ENCODE data around the gene INTS6. TPM values are rescaled to one million over a fixed set of nuclear protein-coding genes. Genes with fewer than 3 reads are reported as not detected.

The INTS6 gene, protein sequence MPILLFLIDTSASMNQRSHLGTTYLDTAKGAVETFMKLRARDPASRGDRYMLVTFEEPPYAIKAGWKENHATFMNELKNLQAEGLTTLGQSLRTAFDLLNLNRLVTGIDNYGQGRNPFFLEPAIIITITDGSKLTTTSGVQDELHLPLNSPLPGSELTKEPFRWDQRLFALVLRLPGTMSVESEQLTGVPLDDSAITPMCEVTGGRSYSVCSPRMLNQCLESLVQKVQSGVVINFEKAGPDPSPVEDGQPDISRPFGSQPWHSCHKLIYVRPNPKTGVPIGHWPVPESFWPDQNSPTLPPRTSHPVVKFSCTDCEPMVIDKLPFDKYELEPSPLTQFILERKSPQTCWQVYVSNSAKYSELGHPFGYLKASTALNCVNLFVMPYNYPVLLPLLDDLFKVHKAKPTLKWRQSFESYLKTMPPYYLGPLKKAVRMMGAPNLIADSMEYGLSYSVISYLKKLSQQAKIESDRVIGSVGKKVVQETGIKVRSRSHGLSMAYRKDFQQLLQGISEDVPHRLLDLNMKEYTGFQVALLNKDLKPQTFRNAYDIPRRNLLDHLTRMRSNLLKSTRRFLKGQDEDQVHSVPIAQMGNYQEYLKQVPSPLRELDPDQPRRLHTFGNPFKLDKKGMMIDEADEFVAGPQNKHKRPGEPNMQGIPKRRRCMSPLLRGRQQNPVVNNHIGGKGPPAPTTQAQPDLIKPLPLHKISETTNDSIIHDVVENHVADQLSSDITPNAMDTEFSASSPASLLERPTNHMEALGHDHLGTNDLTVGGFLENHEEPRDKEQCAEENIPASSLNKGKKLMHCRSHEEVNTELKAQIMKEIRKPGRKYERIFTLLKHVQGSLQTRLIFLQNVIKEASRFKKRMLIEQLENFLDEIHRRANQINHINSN
- total RNA-seq, result 100 to 1,000 TPM in 2 of 3 donors, 10 to 100 TPM in 1; 89.2 to 142 (median 110) TPM
- total RNA-seq (2013), result 94.6 TPM

DNA sequence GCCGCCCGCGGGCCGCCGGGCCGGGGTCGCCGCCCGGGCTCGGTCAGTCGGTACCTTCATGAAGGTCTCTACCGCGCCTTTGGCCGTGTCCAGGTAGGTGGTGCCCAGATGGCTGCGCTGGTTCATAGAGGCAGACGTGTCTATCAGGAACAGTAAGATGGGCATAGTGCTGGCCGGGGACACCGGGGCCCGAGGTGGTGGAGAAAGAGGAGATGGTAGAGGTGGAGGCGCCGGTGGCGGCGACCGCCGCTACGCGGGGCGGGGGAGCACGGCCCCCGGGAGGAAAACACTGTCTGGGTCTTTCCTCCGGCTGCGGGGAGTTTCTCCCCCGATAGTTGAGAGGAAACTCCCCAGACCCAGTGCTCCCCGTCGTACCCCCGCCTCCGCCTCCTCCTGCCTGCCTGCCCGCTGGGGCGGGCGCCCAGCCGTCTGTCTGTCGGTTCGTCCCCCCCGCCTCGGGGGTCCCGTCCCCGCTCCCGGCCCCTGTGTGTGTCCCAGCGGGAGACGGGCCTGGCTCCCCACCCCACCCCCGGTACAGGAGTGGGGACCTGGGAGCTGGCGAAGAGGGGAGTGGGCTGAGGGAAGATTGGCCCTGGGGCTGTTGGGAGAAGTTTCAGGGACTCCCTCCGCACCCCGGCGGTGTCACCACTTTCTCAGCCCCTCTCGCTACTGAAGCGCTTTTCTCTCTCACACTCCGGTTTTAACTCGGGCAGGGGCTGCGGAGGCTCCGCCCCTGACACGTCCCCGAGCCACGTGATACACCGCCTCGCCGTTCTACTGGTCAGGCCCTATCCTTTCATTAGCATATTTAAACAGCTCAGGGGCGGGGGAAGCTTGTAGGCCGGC is at the start of gene INTS6:
TSS of gene INTS6 (minus strand) at position 676 of the 846 bp plus-strand sequence. CDS start at position 165, 511 bp downstream.
- DNase-seq (peak; percentile 99), ATAC-seq (peak; percentile 78 to 94 (median 81))
- Histone ChIP-seq H3K4me1 (ENCODE audit: control insufficient read depth, insufficient read depth, low read length) (peaks cover 9% of the 10 kb centered on the region), H3K27ac (ENCODE audit: low read length) (peak within 1 kb of the TSS; percentile 96), H3K9me3 (ENCODE audit: control insufficient read depth, insufficient read depth, low read length) (no peaks in the 10 kb centered on the region), H3K36me3 (ENCODE audit: control insufficient read depth, insufficient read depth, low read length) (peaks cover 24% of the 10 kb centered on the region), H3K4me3 (ENCODE audit: low read length) (peak within 1 kb of the TSS; percentile 85), H3K27me3 (ENCODE audit: control insufficient read depth, insufficient read depth, low read length) (no peaks in the 10 kb centered on the region)
- peak within 1 kb of the TSS; percentile 94 for H3K4me3 Mint-ChIP-seq
- no peaks in the 10 kb centered on the region for H3K27me3 Mint-ChIP-seq (ENCODE audit: low read depth in 2 of 2)
- peaks cover 15% of the 10 kb centered on the region for H3K36me3 Mint-ChIP-seq
- peak within 1 kb of the TSS; percentile 92 to 96 for H3K27ac Mint-ChIP-seq
- TF ChIP-seq, protein P1, sequence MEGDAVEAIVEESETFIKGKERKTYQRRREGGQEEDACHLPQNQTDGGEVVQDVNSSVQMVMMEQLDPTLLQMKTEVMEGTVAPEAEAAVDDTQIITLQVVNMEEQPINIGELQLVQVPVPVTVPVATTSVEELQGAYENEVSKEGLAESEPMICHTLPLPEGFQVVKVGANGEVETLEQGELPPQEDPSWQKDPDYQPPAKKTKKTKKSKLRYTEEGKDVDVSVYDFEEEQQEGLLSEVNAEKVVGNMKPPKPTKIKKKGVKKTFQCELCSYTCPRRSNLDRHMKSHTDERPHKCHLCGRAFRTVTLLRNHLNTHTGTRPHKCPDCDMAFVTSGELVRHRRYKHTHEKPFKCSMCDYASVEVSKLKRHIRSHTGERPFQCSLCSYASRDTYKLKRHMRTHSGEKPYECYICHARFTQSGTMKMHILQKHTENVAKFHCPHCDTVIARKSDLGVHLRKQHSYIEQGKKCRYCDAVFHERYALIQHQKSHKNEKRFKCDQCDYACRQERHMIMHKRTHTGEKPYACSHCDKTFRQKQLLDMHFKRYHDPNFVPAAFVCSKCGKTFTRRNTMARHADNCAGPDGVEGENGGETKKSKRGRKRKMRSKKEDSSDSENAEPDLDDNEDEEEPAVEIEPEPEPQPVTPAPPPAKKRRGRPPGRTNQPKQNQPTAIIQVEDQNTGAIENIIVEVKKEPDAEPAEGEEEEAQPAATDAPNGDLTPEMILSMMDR (IDR thresholded peaks at IDR 0.05), result no peak
- no peaks in the 10 kb centered on the region for H3K9me3 Mint-ChIP-seq
- H3K4me1 Mint-ChIP-seq, result peaks cover 45 to 48% of the 10 kb centered on the region in 2 donors
- intact Hi-C loops (cut with micrococcal nuclease), result loop anchor here (1.0 to 10.0 kb wide), 8 partner anchors 80 to 1515 kb away; partner anchors contain the start of genes SPRYD7, SUGT1 and WDFY2
- WGBS (ENCODE audit: insufficient coverage), result under 1% methylated on average over 64 of the region's 69 CpGs

DNA sequence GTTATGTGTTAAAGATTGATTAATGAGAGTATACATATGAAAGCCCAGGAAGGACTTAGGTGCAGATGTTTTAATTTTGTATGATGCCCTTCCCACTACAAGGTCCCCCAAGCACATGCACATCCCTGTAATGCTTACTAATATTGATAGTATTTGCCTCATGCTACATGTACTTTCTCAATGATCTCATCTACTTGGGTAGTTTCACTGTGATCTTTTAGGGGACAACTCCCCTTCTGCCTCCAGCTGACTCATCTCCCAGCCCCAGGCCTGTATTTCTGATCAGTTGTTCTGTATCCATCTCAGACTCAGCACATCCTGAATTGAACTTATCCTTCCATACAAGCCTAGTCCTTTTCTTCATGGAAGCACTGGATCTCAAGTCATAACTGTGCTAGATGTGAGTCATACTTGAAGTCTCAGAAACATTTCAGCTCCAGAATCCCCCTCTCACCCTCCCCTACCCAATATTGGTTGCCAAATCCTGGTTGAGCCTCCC is 49.4 kb upstream of the INTS6 start:
- no peak overlapping the region for H3K27ac Mint-ChIP-seq
- intact Hi-C loops (cut with micrococcal nuclease), result no loop called here

DNA sequence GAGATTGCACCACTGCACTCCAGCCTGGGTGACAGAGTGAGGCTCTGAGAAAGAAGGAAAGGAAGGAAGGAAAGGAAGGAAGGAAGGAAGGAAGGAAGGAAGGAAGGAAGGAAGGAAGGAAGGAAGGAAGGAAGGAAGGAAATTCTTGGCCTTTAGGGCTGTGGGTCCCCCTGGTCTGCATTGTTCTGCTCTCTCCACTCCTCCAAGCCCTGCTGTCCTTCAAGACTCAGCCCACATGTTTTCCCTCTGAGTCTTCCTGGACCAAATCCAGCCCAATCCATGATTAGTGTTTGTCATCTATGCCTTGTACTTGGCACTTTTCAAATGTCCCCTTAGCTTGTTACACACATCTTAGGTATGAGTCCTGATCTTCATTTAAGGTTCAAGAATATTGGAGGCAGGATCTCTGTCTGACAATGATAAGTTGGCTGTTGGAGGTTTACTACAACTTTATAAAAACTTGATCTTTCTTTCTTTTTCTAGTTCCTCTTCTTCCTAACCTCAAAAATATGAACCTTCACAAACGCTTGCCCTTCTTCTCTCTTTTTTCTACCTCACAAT is 48.8 kb upstream of the INTS6 start:
- WGBS (ENCODE audit: insufficient coverage), result no CpG with 5 or more reads among the region's 1 CpG
- Mint-ChIP-seq H3K4me3 (no peak overlapping the region), H3K27ac (no peak overlapping the region)

More for the DNA sequence above, 49.4 kb upstream of the INTS6 start:
- no peaks in the 10 kb centered on the region for H3K9me3 Mint-ChIP-seq
- DNase-seq (no peak), ATAC-seq (no peak)
- Histone ChIP-seq H3K27ac (ENCODE audit: low read length) (no peak overlapping the region), H3K4me3 (ENCODE audit: low read length) (no peak overlapping the region), H3K4me1 (ENCODE audit: control insufficient read depth, insufficient read depth, low read length) (no peaks in the 10 kb centered on the region), H3K27me3 (ENCODE audit: control insufficient read depth, insufficient read depth, low read length) (peaks cover 3% of the 10 kb centered on the region), H3K36me3 (ENCODE audit: control insufficient read depth, insufficient read depth, low read length) (no peaks in the 10 kb centered on the region), H3K9me3 (ENCODE audit: control insufficient read depth, insufficient read depth, low read length) (no peaks in the 10 kb centered on the region)
- TF ChIP-seq, protein P1 (IDR thresholded peaks at IDR 0.05), result no peak
- no peak overlapping the region for H3K4me3 Mint-ChIP-seq
- H3K4me1 Mint-ChIP-seq, result peaks cover 8 to 12% of the 10 kb centered on the region in 2 donors
- peaks cover 0 to under 1% of the 10 kb centered on the region in 2 donors for H3K27me3 Mint-ChIP-seq (ENCODE audit: low read depth in 2 of 2)
- H3K36me3 Mint-ChIP-seq, result no peaks in the 10 kb centered on the region

More for the DNA sequence above, 48.8 kb upstream of the INTS6 start:
- Histone ChIP-seq H3K36me3 (ENCODE audit: control insufficient read depth, insufficient read depth, low read length) (no peaks in the 10 kb centered on the region), H3K4me3 (ENCODE audit: low read length) (no peak overlapping the region), H3K27me3 (ENCODE audit: control insufficient read depth, insufficient read depth, low read length) (peaks cover 3% of the 10 kb centered on the region), H3K9me3 (ENCODE audit: control insufficient read depth, insufficient read depth, low read length) (no peaks in the 10 kb centered on the region), H3K27ac (ENCODE audit: low read length) (no peak overlapping the region), H3K4me1 (ENCODE audit: control insufficient read depth, insufficient read depth, low read length) (no peaks in the 10 kb centered on the region)
- peaks cover 3 to 6% of the 10 kb centered on the region in 2 donors for H3K27me3 Mint-ChIP-seq (ENCODE audit: low read depth in 2 of 2)
- H3K36me3 Mint-ChIP-seq, result no peaks in the 10 kb centered on the region
- TF ChIP-seq, protein P1 (IDR thresholded peaks at IDR 0.05), result no peak
- ATAC-seq (no peak), DNase-seq (no peak)
- H3K4me1 Mint-ChIP-seq, result peaks cover 8 to 12% of the 10 kb centered on the region in 2 donors
- H3K9me3 Mint-ChIP-seq, result no peaks in the 10 kb centered on the region
- intact Hi-C loops (cut with micrococcal nuclease), result no loop called here
